Testis (tissue), 2 donors: Measurements from ENCODE around the gene TEX28.

Experiments used
- POLR2A ChIP-seq: fragments of 450-650 bp; IDR thresholded peaks from one replicate; pipeline ENCODE4 v1.6.1; 2017; ENCODE audit warnings: antibody characterized with exemption, mild to moderate bottlenecking, moderate library complexity
- TF ChIP-seq, protein P1 (sequence below), 3 experiments: fragments of 450-650 bp in 2 of 3; fragments of 200-600 bp in 1 of 3; sonication (generic) in 1 of 3; IDR thresholded peaks; one replicate each; pipeline ENCODE4 v1.5.1; 2016 to 2019; ENCODE audit warnings: antibody characterized with exemption in 3 of 3, mild to moderate bottlenecking in 2 of 3, moderate library complexity in 1 of 3

DNA sequence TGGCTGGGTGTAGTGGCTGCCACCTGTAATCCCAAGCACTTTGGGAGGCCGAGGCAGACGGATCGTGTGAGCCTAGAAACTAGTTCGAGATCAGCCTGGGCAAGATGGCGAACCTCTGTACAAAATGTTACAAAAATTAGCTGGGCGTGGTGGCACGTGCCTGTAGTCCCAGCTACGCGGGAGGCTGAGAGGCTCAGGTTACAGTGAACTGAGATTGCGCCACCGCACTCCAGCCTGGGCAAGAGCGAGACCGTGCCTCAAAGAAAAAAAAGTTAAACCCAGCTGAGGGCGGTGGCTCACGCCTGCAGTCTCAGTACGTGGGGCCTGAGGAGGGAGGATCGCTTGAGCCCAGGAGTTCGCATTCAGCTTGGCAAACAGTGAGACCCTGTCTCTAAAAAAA is 1.8 kb upstream of the TEX28 start:
- TF ChIP-seq, protein P1, sequence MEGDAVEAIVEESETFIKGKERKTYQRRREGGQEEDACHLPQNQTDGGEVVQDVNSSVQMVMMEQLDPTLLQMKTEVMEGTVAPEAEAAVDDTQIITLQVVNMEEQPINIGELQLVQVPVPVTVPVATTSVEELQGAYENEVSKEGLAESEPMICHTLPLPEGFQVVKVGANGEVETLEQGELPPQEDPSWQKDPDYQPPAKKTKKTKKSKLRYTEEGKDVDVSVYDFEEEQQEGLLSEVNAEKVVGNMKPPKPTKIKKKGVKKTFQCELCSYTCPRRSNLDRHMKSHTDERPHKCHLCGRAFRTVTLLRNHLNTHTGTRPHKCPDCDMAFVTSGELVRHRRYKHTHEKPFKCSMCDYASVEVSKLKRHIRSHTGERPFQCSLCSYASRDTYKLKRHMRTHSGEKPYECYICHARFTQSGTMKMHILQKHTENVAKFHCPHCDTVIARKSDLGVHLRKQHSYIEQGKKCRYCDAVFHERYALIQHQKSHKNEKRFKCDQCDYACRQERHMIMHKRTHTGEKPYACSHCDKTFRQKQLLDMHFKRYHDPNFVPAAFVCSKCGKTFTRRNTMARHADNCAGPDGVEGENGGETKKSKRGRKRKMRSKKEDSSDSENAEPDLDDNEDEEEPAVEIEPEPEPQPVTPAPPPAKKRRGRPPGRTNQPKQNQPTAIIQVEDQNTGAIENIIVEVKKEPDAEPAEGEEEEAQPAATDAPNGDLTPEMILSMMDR (IDR thresholded peaks at IDR 0.05) = no peak
- no peak for TF ChIP-seq POLR2A
